Measurements from ENCODE around the gene RNPS1. TPM values are rescaled to one million over a fixed set of nuclear protein-coding genes. Genes with fewer than 3 reads are reported as not detected.

The RNPS1 gene
- total and polyA plus RNA-seq, 9 of the 15 experiments (the other 6 are each of a cell fraction or from before 2014, with no cell fraction given) = 44.9 to 338 (median 202) TPM

- no peak for TF ChIP-seq ZNF592 (IDR thresholded peaks at IDR 0.05)
- TF ChIP-seq CREM (IDR thresholded peaks at IDR 0.05; ENCODE audit: low read depth) = peak; percentile 34
- no peak for TF ChIP-seq SP2 (IDR thresholded peaks at IDR 0.05; ENCODE audit: extremely low read depth, low read depth, low read length, poor library complexity, severe bottlenecking)
- TF ChIP-seq HCFC1 (IDR thresholded peaks at IDR 0.05; ENCODE audit: low read depth, low read length) = no peak
- TF ChIP-seq, protein P1, sequence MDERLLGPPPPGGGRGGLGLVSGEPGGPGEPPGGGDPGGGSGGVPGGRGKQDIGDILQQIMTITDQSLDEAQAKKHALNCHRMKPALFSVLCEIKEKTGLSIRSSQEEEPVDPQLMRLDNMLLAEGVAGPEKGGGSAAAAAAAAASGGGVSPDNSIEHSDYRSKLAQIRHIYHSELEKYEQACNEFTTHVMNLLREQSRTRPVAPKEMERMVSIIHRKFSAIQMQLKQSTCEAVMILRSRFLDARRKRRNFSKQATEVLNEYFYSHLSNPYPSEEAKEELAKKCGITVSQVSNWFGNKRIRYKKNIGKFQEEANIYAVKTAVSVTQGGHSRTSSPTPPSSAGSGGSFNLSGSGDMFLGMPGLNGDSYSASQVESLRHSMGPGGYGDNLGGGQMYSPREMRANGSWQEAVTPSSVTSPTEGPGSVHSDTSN (CRISPR knock-in tag; IDR thresholded peaks at IDR 0.05; ENCODE audit: low read depth) = no peak
- TF ChIP-seq, protein P1 (tag; conservative IDR thresholded peaks at IDR 0.05; ENCODE audit: low read depth) = no peak
- TF ChIP-seq, protein P2, sequence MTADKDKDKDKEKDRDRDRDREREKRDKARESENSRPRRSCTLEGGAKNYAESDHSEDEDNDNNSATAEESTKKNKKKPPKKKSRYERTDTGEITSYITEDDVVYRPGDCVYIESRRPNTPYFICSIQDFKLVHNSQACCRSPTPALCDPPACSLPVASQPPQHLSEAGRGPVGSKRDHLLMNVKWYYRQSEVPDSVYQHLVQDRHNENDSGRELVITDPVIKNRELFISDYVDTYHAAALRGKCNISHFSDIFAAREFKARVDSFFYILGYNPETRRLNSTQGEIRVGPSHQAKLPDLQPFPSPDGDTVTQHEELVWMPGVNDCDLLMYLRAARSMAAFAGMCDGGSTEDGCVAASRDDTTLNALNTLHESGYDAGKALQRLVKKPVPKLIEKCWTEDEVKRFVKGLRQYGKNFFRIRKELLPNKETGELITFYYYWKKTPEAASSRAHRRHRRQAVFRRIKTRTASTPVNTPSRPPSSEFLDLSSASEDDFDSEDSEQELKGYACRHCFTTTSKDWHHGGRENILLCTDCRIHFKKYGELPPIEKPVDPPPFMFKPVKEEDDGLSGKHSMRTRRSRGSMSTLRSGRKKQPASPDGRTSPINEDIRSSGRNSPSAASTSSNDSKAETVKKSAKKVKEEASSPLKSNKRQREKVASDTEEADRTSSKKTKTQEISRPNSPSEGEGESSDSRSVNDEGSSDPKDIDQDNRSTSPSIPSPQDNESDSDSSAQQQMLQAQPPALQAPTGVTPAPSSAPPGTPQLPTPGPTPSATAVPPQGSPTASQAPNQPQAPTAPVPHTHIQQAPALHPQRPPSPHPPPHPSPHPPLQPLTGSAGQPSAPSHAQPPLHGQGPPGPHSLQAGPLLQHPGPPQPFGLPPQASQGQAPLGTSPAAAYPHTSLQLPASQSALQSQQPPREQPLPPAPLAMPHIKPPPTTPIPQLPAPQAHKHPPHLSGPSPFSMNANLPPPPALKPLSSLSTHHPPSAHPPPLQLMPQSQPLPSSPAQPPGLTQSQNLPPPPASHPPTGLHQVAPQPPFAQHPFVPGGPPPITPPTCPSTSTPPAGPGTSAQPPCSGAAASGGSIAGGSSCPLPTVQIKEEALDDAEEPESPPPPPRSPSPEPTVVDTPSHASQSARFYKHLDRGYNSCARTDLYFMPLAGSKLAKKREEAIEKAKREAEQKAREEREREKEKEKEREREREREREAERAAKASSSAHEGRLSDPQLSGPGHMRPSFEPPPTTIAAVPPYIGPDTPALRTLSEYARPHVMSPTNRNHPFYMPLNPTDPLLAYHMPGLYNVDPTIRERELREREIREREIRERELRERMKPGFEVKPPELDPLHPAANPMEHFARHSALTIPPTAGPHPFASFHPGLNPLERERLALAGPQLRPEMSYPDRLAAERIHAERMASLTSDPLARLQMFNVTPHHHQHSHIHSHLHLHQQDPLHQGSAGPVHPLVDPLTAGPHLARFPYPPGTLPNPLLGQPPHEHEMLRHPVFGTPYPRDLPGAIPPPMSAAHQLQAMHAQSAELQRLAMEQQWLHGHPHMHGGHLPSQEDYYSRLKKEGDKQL (CRISPR knock-in tag; IDR thresholded peaks at IDR 0.05; ENCODE audit: borderline replicate concordance) = no peak
- TF ChIP-seq ZNF253 (CRISPR knock-in tag; conservative IDR thresholded peaks at IDR 0.05) = no peak
- no peak for TF ChIP-seq HLTF (IDR thresholded peaks at IDR 0.05)
- TF ChIP-seq FOXP4 (CRISPR knock-in tag; IDR thresholded peaks at IDR 0.05; ENCODE audit: borderline replicate concordance) = no peak
- no peak for TF ChIP-seq CAMTA2 (CRISPR knock-in tag; conservative IDR thresholded peaks at IDR 0.05)
Observed at GRCh38 chr16:2210386-2211365, 57.2 kb downstream of the RNPS1 start, which contains the start of gene BRICD5 (continued).

Data from K562 (cell line).